ENCODE data around the gene EGLN2.
"Not testable (repeated sequence)": the region's sequence is repeated elsewhere in the genome, so short reads cannot be mapped to it uniquely, and the experiment has no call there.

GRCh38 chr19:40812571-40812970, 13.6 kb downstream of the EGLN2 start:
- TF ChIP-seq, protein P1, sequence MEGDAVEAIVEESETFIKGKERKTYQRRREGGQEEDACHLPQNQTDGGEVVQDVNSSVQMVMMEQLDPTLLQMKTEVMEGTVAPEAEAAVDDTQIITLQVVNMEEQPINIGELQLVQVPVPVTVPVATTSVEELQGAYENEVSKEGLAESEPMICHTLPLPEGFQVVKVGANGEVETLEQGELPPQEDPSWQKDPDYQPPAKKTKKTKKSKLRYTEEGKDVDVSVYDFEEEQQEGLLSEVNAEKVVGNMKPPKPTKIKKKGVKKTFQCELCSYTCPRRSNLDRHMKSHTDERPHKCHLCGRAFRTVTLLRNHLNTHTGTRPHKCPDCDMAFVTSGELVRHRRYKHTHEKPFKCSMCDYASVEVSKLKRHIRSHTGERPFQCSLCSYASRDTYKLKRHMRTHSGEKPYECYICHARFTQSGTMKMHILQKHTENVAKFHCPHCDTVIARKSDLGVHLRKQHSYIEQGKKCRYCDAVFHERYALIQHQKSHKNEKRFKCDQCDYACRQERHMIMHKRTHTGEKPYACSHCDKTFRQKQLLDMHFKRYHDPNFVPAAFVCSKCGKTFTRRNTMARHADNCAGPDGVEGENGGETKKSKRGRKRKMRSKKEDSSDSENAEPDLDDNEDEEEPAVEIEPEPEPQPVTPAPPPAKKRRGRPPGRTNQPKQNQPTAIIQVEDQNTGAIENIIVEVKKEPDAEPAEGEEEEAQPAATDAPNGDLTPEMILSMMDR (IDR thresholded peaks at IDR 0.05), result not testable (repeated sequence)
- not testable (repeated sequence) for TF ChIP-seq POLR2A, POLR2AphosphoS5, EP300 (IDR thresholded peaks at IDR 0.05)

Data from sigmoid colon (tissue), 4 donors.